Thoracic aorta endothelial cell (primary cell): ENCODE measurements around the gene ACTN1. TPM values are rescaled to one million over a fixed set of nuclear protein-coding genes. Genes with fewer than 3 reads are reported as not detected.

Experiments used
- small RNA-seq: library from RNA; depleted of rRNA; stranded (forward); fragments of <200 nt; gene quantifications from one replicate; pipeline ENCODE3, GENCODE V24; 2012
- total RNA-seq: library from RNA; depleted of rRNA; stranded (reverse); fragments of >200 nt; gene quantifications from 2 replicates; pipeline ENCODE4 v1.2.3, GENCODE V29; 2012

Gene ACTN1
- total RNA-seq, result 337 and 390 TPM in 2 replicates

DNA sequence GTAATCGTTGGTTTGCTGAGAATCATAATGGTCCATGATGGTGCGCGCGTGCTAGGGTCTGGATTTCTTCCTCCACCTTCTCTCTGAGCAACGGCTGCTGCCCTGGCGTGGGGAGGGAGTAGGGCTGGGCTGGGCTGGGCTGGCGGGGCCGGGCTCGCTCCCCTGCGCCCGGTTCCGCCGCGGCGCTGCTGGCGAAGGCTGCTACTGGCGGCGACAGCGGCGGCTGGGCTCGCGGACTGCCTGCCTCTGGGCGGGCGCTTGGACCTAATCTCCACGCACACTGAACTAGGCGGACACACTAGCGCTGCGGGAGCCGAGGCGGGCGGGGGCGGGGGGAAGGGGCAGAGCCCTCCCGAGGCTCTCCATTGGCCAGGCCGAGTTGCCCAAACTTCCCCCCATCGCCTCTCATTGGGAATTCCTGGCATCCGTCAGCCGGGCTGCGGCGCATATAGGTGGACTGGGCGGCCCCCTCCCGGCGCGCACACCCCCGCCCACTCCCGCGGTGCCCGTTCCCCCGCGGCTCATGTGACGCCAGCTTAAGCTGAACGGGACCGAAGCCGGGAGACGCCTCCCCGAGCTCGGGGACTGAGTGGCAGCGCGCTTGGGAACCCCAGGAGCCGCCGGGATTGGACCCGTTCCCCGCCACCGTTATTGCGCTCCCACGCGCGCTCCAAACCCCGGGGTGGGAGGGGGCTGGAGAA lies at the start of gene ACTN1:
Gene ACTN1 (minus strand): TSS at position 282 of the 701 bp plus-strand sequence. CDS start 246 bp downstream, at position 36.

Small RNAs within 50 kb of the gene (small RNA-seq; reads per million reads assigned to genes)
- gene BANF1P1 (not detected), gene HMGN1P3 (not detected), gene RPS29P1 (not detected)

Other genes with a start within 250 kb of the ACTN1 start
- 31.1 and 68.9 TPM in 2 replicates for gene ZFP36L1, start 186.2 kb downstream of the ACTN1 start, total RNA-seq
- gene DCAF5, start 173.8 kb upstream of the ACTN1 start, total RNA-seq, result 29.0 and 31.3 TPM in 2 replicates
- 25.5 and 27.2 TPM in 2 replicates for gene EXD2, start 212.2 kb upstream of the ACTN1 start, total RNA-seq